GM21447 (cell line): ENCODE measurements around the gene NFE2L3.
"Not testable (repeated sequence)": the region's sequence is repeated elsewhere in the genome, so short reads cannot be mapped to it uniquely, and the experiment has no call there.

ENCODE experiments used
- ATAC-seq: cut with Tn5 transposase; IDR thresholded peaks from one replicate; pipeline ENCODE4 v1.9.1; 2021; ENCODE audit not compliant: unreplicated experiment

NFE2L3 gene, protein sequence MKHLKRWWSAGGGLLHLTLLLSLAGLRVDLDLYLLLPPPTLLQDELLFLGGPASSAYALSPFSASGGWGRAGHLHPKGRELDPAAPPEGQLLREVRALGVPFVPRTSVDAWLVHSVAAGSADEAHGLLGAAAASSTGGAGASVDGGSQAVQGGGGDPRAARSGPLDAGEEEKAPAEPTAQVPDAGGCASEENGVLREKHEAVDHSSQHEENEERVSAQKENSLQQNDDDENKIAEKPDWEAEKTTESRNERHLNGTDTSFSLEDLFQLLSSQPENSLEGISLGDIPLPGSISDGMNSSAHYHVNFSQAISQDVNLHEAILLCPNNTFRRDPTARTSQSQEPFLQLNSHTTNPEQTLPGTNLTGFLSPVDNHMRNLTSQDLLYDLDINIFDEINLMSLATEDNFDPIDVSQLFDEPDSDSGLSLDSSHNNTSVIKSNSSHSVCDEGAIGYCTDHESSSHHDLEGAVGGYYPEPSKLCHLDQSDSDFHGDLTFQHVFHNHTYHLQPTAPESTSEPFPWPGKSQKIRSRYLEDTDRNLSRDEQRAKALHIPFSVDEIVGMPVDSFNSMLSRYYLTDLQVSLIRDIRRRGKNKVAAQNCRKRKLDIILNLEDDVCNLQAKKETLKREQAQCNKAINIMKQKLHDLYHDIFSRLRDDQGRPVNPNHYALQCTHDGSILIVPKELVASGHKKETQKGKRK

DNA sequence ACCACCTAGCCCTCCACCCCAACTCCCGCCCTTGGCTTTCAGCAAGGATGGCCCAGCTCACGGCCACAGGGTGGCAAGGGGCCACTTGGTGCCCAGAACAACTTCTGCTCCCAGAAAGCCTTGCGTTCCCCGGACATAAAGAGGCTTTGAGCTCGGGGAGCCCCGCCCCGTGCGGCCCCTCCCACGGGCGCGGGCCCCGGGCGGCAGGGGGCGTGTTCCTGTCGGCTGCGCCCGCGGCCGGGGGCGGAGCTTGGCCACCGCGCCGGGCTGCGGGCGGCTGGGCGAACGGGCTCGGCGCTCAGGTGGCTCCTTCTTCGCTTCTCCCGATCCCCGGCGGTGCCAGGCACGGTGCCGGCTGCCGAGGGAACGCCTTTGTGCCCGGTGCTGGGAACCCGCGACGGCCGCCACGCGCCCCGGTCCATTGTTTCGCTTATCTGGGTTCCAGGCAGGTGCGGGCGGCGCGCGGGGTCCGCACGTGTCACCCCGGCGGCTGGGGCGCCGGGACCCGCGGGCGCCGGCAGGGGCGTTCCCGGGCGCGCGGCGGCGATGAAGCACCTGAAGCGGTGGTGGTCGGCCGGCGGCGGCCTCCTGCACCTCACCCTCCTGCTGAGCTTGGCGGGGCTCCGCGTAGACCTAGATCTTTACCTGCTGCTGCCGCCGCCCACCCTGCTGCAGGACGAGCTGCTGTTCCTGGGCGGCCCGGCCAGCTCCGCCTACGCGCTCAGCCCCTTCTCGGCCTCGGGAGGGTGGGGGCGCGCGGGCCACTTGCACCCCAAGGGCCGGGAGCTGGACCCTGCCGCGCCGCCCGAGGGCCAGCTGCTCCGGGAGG lies at the start of gene NFE2L3:
NFE2L3 (plus strand) TSS at position 246 of the 829 bp plus-strand sequence; CDS start at position 547, 301 bp downstream.
- ATAC-seq, result peak; percentile 50

GRCh38 chr7:26103596-26103995 lies 48.4 kb upstream of the NFE2L3 start:
- no peak for ATAC-seq

DNA sequence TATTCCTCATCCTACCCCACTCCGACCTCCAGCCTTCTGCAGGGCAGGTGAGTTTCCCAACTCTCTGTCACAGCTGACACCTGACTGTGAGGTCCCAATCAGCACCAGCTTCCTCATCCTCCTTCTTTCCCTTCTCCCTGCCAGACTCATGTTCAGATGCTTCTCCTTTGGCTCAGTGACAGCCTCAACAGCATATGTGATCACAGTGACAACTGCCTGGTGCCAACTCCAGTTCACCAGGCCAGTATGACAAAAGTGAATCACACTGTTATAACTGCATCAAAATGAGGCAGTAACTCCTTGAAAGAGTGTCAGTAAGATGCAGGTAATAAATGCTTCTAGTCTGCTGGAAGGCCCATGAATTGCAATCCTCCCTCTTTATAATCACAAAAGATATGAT lies 46.8 kb upstream of the NFE2L3 start:
- ATAC-seq, result no peak

GRCh38 chr7:26105931-26106330 lies 46.1 kb upstream of the NFE2L3 start:
- ATAC-seq, result no peak

DNA sequence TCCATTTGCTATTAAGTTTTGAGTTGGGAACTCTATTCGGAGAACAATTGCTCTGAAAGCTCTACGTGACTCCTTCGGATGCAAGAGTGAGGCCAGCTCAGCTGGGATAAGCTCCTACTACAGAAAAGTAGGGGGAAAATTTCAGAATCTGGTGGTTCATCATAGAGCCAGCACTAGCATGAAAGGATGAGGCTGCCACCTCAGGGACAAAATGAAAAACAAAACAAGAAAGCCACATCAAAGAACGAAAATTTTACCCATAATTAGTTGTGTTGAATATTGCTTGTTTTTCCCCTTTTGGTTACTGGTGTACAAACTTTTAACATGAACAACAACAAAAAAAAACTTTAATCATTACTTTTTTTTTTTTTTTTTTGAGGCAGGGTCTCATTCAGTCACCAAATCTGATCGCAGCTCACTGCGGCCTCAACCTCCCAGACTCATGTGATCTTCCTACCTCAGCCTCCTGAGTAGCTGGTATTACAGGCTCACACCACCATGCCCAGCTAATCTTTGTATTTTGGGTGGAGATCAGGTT lies 39.7 kb upstream of the NFE2L3 start:
- ATAC-seq, result no peak

DNA sequence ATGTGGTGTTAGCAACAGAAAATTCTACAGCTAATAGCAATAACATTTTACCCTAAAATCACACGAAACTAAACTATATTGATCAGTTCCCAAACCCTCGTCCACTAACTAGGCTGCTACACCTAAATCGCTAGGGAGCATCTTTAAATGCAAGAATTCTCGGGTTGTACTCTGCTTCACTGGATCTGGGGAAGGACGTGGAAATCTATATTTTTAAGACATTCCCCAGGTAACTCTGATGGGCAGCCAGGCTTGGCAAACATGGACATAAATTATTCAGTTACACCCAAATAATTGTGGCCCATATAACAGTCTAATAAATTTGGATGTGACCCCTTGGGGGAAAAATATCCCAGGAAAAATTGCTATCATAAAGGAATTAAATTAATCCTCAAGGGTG lies 36.3 kb upstream of the NFE2L3 start:
- no peak for ATAC-seq

DNA sequence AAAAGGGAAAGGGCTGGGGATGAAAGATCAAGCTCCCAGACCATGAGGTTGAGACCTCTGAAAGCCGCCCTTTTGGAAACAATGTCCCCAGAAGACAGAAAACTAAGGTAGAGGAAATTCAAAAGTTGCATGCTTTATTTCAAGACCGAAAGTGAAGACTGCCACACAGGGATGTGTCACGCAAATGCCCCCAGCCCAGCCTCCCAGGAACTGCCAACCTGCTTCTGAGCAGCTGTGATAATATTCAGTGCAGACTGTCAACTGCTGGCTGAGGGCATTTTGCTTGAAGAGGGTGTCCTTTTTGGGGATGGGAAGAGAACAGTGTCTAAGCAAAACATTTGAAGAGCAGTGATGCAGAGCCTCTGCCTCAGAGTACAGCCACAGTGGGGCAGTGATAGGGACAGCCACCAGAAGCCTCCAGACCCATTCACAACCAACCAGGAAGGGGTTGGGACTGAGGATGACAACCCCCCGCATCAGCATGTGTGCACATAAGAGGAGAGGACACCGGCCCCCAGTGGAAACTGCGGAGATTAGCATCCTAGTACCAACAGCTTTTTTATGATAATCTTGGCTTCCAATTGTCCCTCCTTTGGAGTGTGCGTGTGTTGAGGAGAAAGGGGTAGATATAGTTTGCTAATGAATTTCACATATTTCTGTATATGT lies 34.7 kb upstream of the NFE2L3 start:
- ATAC-seq, result no peak

DNA sequence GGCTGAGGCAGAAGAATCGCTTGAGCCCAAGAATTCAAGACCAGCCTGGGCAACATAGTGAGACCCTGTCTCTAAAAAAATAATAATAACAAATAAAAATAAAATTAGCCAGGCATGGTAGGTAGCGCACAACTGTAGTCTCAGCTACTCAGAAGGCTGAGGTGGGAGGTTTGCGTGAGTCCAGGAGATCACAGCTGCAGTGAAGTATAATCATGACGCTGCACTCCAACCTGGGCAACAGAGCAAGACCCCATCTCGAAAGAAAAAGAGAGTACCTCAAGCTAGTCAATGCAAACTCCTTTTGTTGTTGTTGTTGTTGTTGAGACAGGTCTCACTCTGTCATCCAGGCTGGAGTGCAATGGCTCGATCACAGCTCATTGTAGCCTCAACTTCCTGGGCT lies 34.0 kb upstream of the NFE2L3 start:
- no peak for ATAC-seq

DNA sequence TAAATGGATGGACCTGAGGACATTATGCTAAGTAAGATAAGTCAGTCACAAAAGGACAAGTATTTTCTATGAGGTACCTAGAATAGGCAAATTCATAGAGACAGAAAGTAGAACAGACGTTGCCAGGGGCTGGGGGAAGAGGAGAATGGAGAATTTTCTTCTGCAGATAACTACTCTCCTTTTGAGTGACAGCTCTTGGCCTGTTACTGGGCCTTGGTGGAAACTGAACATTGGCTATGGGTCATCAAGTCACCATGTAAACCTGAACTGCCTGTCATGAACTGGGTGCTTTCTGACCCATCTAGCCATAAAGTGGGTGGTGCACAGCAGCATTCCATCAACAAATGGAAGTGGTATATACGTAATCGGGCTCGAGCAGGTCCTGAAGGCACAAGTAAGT lies 29.3 kb upstream of the NFE2L3 start:
- no peak for ATAC-seq

- ATAC-seq, result not testable (repeated sequence)
Measured at GRCh38 chr7:26124775-26125174, 27.2 kb upstream of the NFE2L3 start.

DNA sequence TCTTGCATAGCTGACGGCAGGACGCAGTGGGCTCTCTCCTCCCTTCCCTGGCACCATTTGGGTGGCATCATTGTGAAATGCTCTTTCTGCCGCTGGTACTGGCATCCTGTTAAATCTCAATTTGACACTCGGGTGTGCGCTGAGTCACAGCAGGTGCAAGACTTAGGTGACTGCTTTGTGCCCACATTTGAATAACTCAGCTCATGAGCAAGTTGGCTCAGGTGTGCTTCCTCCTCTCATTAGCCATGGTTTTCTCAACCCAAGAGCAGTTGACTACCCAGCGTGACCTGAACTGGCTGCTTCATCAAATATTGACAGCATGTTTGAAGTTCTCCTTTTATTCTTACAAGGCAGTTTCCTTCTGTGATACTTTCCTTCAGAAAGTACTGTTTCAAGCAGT lies 24.6 kb upstream of the NFE2L3 start:
- ATAC-seq, result peak; percentile 50

GRCh38 chr7:26131056-26131589 lies 20.9 kb upstream of the NFE2L3 start:
- ATAC-seq, result no peak

DNA sequence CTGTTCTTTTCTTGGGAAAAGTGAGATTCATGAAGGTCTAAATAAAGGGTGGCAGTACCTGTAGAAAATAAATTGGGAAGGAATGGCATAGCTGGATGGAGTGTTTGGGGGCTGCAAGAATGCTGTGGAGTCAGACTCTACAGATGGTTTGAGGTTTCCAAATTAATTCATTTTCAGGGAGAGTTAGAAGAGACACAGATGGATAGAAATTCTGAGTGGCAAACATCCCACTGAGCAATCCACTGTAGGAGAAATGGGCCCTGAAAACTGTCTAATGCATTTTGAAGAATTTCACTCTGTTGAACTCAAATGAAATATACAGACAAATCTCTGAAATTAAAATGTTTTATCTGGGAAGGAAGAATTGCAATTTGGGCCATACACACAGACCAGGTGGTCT lies 16.9 kb upstream of the NFE2L3 start:
- no peak for ATAC-seq

DNA sequence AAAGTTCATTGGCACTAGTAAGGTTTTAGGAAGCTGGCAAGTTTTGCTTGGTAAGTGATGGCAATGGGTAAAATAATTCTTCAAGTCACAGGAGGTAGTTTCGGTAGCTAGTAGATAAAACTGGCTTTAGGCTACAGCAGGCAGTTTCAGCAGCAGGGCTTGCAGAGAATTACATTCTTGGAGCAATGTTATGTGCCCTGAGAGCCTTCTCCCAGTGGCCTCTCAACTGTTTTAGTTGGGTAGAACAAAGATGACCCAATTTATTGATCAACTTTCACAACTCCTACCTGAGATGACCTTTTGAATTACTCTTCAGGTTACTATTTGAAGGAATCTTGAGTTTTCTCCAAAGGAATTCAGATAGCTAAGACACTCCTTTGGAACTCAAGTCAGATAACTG lies 16.4 kb upstream of the NFE2L3 start:
- no peak for ATAC-seq

GRCh38 chr7:26136831-26137230 lies 15.2 kb upstream of the NFE2L3 start:
- ATAC-seq, result no peak

- no peak for ATAC-seq
Measured at GRCh38 chr7:26140380-26140779, 11.6 kb upstream of the NFE2L3 start.

- no peak for ATAC-seq
Measured at GRCh38 chr7:26141077-26141476, 10.9 kb upstream of the NFE2L3 start.

- ATAC-seq, result no peak
Measured at GRCh38 chr7:26143298-26144048, 8.5 kb upstream of the NFE2L3 start.

DNA sequence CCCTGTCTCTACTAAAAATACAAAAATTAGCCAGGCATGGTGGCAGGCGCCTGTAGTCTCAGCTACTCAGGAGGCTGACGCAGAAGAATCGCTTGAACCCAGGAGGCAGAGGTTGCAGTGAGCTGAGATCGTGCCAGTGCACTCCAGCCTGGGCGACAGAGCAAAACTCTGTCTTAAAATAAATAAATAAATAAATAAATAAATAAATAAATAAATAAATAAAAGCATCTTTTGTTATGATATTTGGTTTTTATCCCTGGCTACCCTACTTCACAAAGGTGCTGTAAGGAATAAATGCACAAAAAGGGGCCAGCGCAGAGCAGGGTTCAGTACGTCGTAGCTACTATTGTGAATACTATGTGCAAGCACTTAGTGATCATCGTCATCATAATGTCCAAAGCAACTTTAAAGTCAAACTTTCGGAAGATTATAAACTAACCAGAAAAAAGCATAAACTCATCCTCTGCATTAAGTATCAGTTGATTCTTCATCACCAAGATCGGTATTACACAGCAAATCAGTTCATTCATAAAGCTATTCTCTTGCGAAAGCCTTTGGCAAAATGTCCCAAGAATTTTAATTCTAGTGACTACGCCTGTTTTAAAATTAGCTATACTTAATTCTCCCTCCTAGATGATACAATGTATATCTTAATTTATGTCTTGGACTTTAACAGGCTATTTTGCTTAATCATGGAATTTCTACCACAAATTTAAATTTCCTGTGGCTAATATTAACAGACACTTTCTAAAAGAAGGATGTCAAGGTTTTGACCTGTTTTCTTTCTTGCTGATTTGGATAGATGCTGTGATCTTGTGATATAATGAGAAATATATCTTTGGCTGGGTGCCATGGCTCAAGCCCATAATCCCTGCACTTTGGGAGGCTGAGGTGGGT lies 7.6 kb upstream of the NFE2L3 start:
- ATAC-seq, result no peak
